ENCODE results near the gene WDR48. TPM values are rescaled to one million over a fixed set of nuclear protein-coding genes. Genes with fewer than 3 reads are reported as not detected.

Gene WDR48
- total and polyA plus RNA-seq, 9 of the 15 experiments (the other 6 are each of a cell fraction or from before 2014, with no cell fraction given) = 26.6 to 70.6 (median 48.0) TPM

DNA sequence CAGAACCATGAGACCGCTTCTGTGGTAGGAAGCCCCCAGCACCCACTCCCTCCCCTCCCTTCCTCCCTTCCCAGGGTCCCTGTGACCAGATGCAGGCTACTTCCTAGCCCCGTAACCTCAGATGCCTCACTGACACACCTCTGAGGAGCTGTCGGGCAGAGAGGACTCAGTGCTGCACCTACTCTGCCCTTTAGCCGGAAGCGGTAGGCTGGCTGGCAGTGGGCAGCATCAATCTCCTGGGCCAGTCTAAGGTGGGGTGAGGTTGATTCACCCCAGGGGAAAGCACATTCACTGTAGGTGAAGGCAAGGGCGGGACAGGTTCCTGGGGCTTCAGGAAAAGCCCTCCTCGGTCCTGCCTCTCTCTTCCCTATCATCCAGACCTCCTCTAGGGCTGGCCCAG, 82.5 kb downstream of the WDR48 start:
- intact Hi-C loops (cut with micrococcal nuclease) = no loop called here
- in situ Hi-C loops (cut with MboI) = no loop called here
- ChIA-PET CTCF (ENCODE audit: low intra/inter-chr PET ratio) (no interaction called here), POLR2A (interaction anchor here (0.6 to 1.2 kb wide), 6 partner anchors 8 to 31 kb away, joined by 3 to 6 read pairs (median 4); no protein-coding TSS in a partner anchor)
- Histone ChIP-seq H3K27me3 (ENCODE audit: control insufficient read depth in 2 of 2, insufficient read depth in 2 of 2, low read length in 2 of 2) (peaks cover 0 to 9% of the 10 kb centered on the region in 2 experiments; a peak in 1 of 5 replicates), H3K36me3 (ENCODE audit: control insufficient read depth, insufficient read depth, low read length) (no peaks in the 10 kb centered on the region), H4K20me1 (replicated peaks; ENCODE audit: control insufficient read depth, insufficient read depth, low read length) (peaks cover 6% of the 10 kb centered on the region; the same call in 1 of the 2 replicates), H3K4me3 (no peak overlapping the region), H3K9me3 (replicated peaks; ENCODE audit: control insufficient read depth, insufficient read depth, low read depth, low read length) (no peaks in the 10 kb centered on the region), H3K4me2 (ENCODE audit: insufficient read depth, low read length) (no peak overlapping the region), H3K9me1 (ENCODE audit: control insufficient read depth, insufficient read depth, low read length) (no peaks in the 10 kb centered on the region), H3K4me1 (replicated peaks in 1 of 2; ENCODE audit: control insufficient read depth in 2 of 2, insufficient read depth in 2 of 2, low read length in 2 of 2) (peaks cover 0 to 13% of the 10 kb centered on the region in 2 experiments; a peak in 2 of 5 replicates), H3K27ac (ENCODE audit: extremely low read depth, low read depth, low read length) (no peak overlapping the region), H3K79me2 (ENCODE audit: control insufficient read depth, insufficient read depth, low read length) (no peaks in the 10 kb centered on the region), H2AFZ (ENCODE audit: low read depth, low read length) (no peak overlapping the region), H3K9ac (ENCODE audit: insufficient read depth in 1 of 2, low read depth in 2 of 2, low read length in 2 of 2) (peak overlapping the region in 1 of 2 experiments; percentile 37; a peak in 1 of 4 replicates)
- 50% methylated on average over 7 of the region's 7 CpGs for WGBS (ENCODE audit: insufficient coverage, low coverage, missing lambda C conversion rate)
- ATAC-seq (no peak), DNase-seq (ENCODE audit: extremely low read depth in 1 of 4, low spot score in 3 of 4) (no peak), FAIRE-seq (no peak)
- no TSS peak for BruUV-seq (replicated peaks)
- TF ChIP-seq CCAR2 (IDR thresholded peaks at IDR 0.05; ENCODE audit: low read depth, low read length) (no peak), U2AF2 (optimal IDR thresholded peaks at IDR 0.05; ENCODE audit: low read depth, low read length) (no peak), NR3C1 (CRISPR knock-in tag; IDR thresholded peaks at IDR 0.05) (no peak), ZNF23 (CRISPR knock-in tag; IDR thresholded peaks at IDR 0.05) (no peak), GABPA (tag; conservative IDR thresholded peaks at IDR 0.05; ENCODE audit: low read depth) (no peak), SETDB1 (IDR thresholded peaks at IDR 0.05; ENCODE audit: low read length) (no peak), CEBPG (CRISPR knock-in tag; IDR thresholded peaks at IDR 0.05) (no peak), CEBPG (tag; conservative IDR thresholded peaks at IDR 0.05 in 1 of 2, IDR thresholded peaks at IDR 0.05 in 1 of 2) (no peak), ZBTB17 (CRISPR knock-in tag; IDR thresholded peaks at IDR 0.05) (no peak)
- TF ChIP-seq, protein P1, sequence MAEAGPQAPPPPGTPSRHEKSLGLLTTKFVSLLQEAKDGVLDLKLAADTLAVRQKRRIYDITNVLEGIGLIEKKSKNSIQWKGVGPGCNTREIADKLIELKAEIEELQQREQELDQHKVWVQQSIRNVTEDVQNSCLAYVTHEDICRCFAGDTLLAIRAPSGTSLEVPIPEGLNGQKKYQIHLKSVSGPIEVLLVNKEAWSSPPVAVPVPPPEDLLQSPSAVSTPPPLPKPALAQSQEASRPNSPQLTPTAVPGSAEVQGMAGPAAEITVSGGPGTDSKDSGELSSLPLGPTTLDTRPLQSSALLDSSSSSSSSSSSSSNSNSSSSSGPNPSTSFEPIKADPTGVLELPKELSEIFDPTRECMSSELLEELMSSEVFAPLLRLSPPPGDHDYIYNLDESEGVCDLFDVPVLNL (CRISPR knock-in tag; IDR thresholded peaks at IDR 0.05; ENCODE audit: low read depth) = no peak
- TF ChIP-seq, protein P2, sequence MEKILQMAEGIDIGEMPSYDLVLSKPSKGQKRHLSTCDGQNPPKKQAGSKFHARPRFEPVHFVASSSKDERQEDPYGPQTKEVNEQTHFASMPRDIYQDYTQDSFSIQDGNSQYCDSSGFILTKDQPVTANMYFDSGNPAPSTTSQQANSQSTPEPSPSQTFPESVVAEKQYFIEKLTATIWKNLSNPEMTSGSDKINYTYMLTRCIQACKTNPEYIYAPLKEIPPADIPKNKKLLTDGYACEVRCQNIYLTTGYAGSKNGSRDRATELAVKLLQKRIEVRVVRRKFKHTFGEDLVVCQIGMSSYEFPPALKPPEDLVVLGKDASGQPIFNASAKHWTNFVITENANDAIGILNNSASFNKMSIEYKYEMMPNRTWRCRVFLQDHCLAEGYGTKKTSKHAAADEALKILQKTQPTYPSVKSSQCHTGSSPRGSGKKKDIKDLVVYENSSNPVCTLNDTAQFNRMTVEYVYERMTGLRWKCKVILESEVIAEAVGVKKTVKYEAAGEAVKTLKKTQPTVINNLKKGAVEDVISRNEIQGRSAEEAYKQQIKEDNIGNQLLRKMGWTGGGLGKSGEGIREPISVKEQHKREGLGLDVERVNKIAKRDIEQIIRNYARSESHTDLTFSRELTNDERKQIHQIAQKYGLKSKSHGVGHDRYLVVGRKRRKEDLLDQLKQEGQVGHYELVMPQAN (IDR thresholded peaks at IDR 0.05; ENCODE audit: borderline replicate concordance) = no peak
